Keratinocyte (primary cell): ENCODE measurements around the gene VOPP1. TPM values are rescaled to one million over a fixed set of nuclear protein-coding genes. Genes with fewer than 3 reads are reported as not detected.

Source experiments
- DNase-seq: peaks from one replicate; pipeline ENCODE4 v3.0.0-alpha.2; 2011; ENCODE audit warnings: low read depth, missing footprints, low spot score
- FAIRE-seq: peaks from 2 replicates; lab custom pipeline; 2011; peaks lifted over from hg19 to GRCh38; lab: Jason Lieb, UNC
- H2AFZ ChIP-seq: 2 replicates; pipeline ENCODE4 v1.6.0; 2012; ENCODE audit warnings: low read length, control low read depth, inconsistent platforms; ENCODE audit not compliant: control insufficient read depth
- H3K27ac ChIP-seq: 2 replicates; pipeline ENCODE4 v1.5.1; 2011; ENCODE audit warnings: low read length; ENCODE audit not compliant: control insufficient read depth, insufficient read depth
- H3K27me3 ChIP-seq: 3 replicates; pipeline ENCODE4 v1.6.0; 2011; ENCODE audit warnings: low read length; ENCODE audit not compliant: control insufficient read depth, insufficient read depth; ENCODE audit errors: extremely low read depth
- H3K36me3 ChIP-seq, 2 experiments: 2 replicates in 1 of 2; 3 replicates in 1 of 2; pipeline ENCODE4 v1.5.1; 2011; ENCODE audit warnings: low read length in 2 of 2, mild to moderate bottlenecking in 1 of 2; ENCODE audit not compliant: control insufficient read depth in 2 of 2, insufficient read depth in 2 of 2; ENCODE audit errors: extremely low read depth in 1 of 2
- H3K4me1 ChIP-seq: 3 replicates; pipeline ENCODE4 v1.5.1; 2011; ENCODE audit warnings: low read length; ENCODE audit not compliant: control insufficient read depth, insufficient read depth; ENCODE audit errors: extremely low read depth
- H3K4me2 ChIP-seq: 3 replicates; pipeline ENCODE4 v1.6.0; 2011; ENCODE audit warnings: low read depth, low read length; ENCODE audit not compliant: control insufficient read depth, insufficient read depth; ENCODE audit errors: extremely low read depth
- H3K4me3 ChIP-seq, 3 experiments: fragments of 200-600 bp in 1 of 3; sonication (generic) in 1 of 3; 2 replicates in 2 of 3; 3 replicates in 1 of 3; pipeline ENCODE4 v1.5.1; 2011 to 2016; ENCODE audit warnings: low read length in 3 of 3, mild to moderate bottlenecking in 3 of 3, control low read depth in 2 of 3, inconsistent platforms in 1 of 3, low read depth in 1 of 3, mixed read lengths in 1 of 3, mixed run types in 1 of 3, moderate library complexity in 1 of 3; ENCODE audit not compliant: control insufficient read depth in 2 of 3, insufficient read depth in 2 of 3; ENCODE audit errors: extremely low read depth in 1 of 3
- H3K79me2 ChIP-seq: 2 replicates; pipeline ENCODE4 v1.6.0; 2012; ENCODE audit warnings: low read length; ENCODE audit not compliant: control insufficient read depth, insufficient read depth
- H3K9ac ChIP-seq: 3 replicates; pipeline ENCODE4 v1.6.0; 2011; ENCODE audit warnings: low read length; ENCODE audit not compliant: control insufficient read depth, insufficient read depth; ENCODE audit errors: extremely low read depth
- H3K9me1 ChIP-seq: 3 replicates; pipeline ENCODE4 v1.6.0; 2011; ENCODE audit warnings: low read length; ENCODE audit not compliant: control insufficient read depth, insufficient read depth; ENCODE audit errors: extremely low read depth
- H3K9me3 ChIP-seq: 2 replicates; pipeline ENCODE4 v1.5.1; 2012; ENCODE audit warnings: low read depth, low read length; ENCODE audit not compliant: control insufficient read depth
- H4K20me1 ChIP-seq: 3 replicates; pipeline ENCODE4 v1.6.0; 2011; ENCODE audit warnings: low read length; ENCODE audit not compliant: control insufficient read depth, insufficient read depth; ENCODE audit errors: extremely low read depth
- EZH2 ChIP-seq: IDR thresholded peaks from one replicate; pipeline ENCODE4 v1.6.1; 2012; ENCODE audit warnings: inconsistent platforms, mild to moderate bottlenecking, low read length, moderate library complexity
- dilution Hi-C: fragments of 300-500 bp; cut with MboI; formaldehyde crosslinking; loops from one replicate; pipeline ENCODE4 v1.7.0; 2020; ENCODE audit warnings: low sequenced_read_pairs; ENCODE audit not compliant: extremely low pct_ligation_motif_present
- polyA plus RNA-seq, 5 experiments: library from polyadenylated mRNA; depleted of rRNA in 3 of 5; stranded (reverse) in 3 of 5; stranded (forward) in 1 of 5; unstranded in 1 of 5; fragments of >200 nt; gene quantifications; 1 replicate in 1 of 5; 2 replicates in 3 of 5; 3 replicates in 1 of 5; pipeline versions ENCODE4 v1.2.1 to v1.2.3, GENCODE V29; 2011 to 2012; ENCODE audit warnings: missing spikeins in 2 of 5, low read depth in 1 of 5, low replicate concordance in 1 of 5
- TF ChIP-seq, protein P1 (sequence below), 3 experiments: IDR thresholded peaks in 1 of 3; conservative IDR thresholded peaks in 1 of 3; optimal IDR thresholded peaks in 1 of 3; 2 replicates in 2 of 3; 3 replicates in 1 of 3; pipeline versions ENCODE3 to v1.5.1; 2011; ENCODE audit warnings: low read length in 3 of 3, mild to moderate bottlenecking in 3 of 3, moderate library complexity in 2 of 3, control low read depth in 1 of 3, inconsistent platforms in 1 of 3; ENCODE audit not compliant: insufficient read depth in 2 of 3; ENCODE audit errors: extremely low read depth in 1 of 3

VOPP1 gene
- polyA plus RNA-seq, 1 donor (not counting 4 experiments of a cell fraction or from before 2014, with no cell fraction given): 49.2 TPM

DNA sequence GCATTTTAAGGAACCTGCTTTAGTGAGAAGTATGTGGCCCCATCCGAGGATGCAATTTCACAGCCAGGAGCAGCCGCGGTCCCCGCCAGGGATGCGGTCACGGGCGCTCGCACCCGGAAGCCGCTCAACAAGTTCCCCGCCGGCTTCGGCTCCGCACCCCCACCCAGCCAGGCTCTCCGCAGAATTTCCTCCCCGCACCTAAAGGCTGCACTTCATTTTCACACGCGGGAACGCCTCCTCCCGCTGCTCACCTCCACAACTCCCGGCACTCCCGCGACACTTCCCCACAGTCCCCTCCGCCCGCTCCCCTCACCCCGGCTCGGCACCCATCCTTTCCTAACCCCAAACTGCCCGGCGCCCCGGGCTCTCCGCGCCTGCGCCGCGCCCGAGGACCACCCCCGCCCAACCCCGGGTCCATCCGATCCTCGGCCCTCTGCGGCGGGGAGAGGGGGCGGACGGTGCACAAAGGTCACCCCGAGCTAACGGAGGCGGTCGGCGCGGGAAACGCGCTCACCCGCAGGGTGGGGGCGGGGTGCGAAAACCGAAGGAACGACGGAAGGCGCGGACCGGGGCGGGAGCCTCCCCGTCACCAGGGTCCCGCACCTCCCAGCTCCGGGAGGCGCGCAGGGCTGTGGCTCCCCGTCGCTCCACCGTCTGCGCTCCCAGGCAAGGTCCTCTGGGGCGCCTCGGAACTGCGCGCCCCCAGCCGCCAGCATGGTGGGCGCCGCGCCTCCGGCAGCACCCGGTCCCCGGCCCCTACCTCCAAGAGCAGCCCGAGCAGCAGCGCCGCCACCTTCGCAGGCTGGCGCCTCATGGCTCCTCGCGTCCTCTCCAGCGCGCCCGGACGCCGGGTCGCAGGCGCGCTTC is 558 bp downstream of the VOPP1 start:
- Histone ChIP-seq H4K20me1 (peaks cover 8% of the 10 kb centered on the region), H3K27ac (peak overlapping the region; percentile 91), H3K79me2 (peaks cover 38% of the 10 kb centered on the region), H2AFZ (peak overlapping the region; percentile 35), H3K9me1 (peaks cover 3% of the 10 kb centered on the region), H3K4me3 (peak overlapping the region; percentile 82 to 89 (median 83)), H3K27me3 (no peaks in the 10 kb centered on the region), H3K4me1 (peaks cover 34% of the 10 kb centered on the region), H3K4me2 (peak overlapping the region; percentile 94), H3K9ac (peak overlapping the region; percentile 82), H3K36me3 (no peaks in the 10 kb centered on the region), H3K9me3 (no peaks in the 10 kb centered on the region)
- dilution Hi-C loops: no loop called here
- DNase-seq: no peak
- FAIRE-seq: no peak
- TF ChIP-seq, protein P1, sequence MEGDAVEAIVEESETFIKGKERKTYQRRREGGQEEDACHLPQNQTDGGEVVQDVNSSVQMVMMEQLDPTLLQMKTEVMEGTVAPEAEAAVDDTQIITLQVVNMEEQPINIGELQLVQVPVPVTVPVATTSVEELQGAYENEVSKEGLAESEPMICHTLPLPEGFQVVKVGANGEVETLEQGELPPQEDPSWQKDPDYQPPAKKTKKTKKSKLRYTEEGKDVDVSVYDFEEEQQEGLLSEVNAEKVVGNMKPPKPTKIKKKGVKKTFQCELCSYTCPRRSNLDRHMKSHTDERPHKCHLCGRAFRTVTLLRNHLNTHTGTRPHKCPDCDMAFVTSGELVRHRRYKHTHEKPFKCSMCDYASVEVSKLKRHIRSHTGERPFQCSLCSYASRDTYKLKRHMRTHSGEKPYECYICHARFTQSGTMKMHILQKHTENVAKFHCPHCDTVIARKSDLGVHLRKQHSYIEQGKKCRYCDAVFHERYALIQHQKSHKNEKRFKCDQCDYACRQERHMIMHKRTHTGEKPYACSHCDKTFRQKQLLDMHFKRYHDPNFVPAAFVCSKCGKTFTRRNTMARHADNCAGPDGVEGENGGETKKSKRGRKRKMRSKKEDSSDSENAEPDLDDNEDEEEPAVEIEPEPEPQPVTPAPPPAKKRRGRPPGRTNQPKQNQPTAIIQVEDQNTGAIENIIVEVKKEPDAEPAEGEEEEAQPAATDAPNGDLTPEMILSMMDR (optimal IDR thresholded peaks at IDR 0.05 in 1 of 3, IDR thresholded peaks at IDR 0.05 in 1 of 3, conservative IDR thresholded peaks at IDR 0.05 in 1 of 3; ENCODE audit: extremely low read depth in 1 of 3, insufficient read depth in 2 of 3, low read length in 3 of 3): peak in 1 of 3 experiments; percentile 4
- TF ChIP-seq EZH2: no peak

DNA sequence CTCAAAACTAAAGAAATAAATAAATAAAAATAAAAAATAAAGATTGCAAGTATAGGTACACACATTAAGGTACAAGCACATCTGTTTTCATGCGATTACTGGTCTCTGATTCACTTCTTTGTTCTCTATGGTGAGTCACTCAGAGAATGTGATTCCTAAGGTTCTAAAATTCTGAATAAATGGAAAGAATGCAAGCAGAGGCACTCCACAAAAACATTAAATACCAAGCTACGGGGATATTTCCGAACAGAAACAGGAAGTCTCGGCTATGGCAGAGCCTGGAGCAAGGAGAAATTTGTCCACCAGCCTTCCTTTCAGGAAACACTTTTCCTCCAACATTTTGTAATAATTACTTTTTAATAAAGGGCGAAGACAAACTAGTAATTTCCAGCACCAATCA is 1.4 kb downstream of the VOPP1 start:
- Histone ChIP-seq H3K79me2 (peaks cover 45% of the 10 kb centered on the region), H3K27ac (peak overlapping the region; percentile 91), H3K9me3 (no peaks in the 10 kb centered on the region), H3K4me3 (peak overlapping the region; percentile 82 to 89 (median 83)), H3K27me3 (no peaks in the 10 kb centered on the region), H3K9me1 (peaks cover 3% of the 10 kb centered on the region), H3K4me2 (peak overlapping the region; percentile 94), H3K9ac (peak overlapping the region; percentile 82), H4K20me1 (peaks cover 8% of the 10 kb centered on the region), H3K36me3 (no peaks in the 10 kb centered on the region), H3K4me1 (peaks cover 34% of the 10 kb centered on the region), H2AFZ (peak overlapping the region; percentile 35)
- dilution Hi-C loops: no loop called here
- peak; percentile 62 for DNase-seq
- peak; percentile 17 for FAIRE-seq
- TF ChIP-seq, protein P1 (optimal IDR thresholded peaks at IDR 0.05 in 1 of 3, IDR thresholded peaks at IDR 0.05 in 1 of 3, conservative IDR thresholded peaks at IDR 0.05 in 1 of 3; ENCODE audit: extremely low read depth in 1 of 3, insufficient read depth in 2 of 3, low read length in 3 of 3): no peak
- no peak for TF ChIP-seq EZH2
